H1 (cell line): ENCODE results near the gene SP4. TPM values are rescaled to one million over a fixed set of nuclear protein-coding genes. Genes with fewer than 3 reads are reported as not detected.

Source experiments
- CTCF ChIA-PET: fragments of 300-600 bp; sonication (Branson Sonifier 250); formaldehyde crosslinking; loops from one replicate; lab custom pipeline; 2021; ENCODE audit not compliant: partially characterized antibody; lab: Charles Lee
- POLR2A ChIA-PET: fragments of 300-600 bp; sonication (Branson Sonifier 250); formaldehyde crosslinking; loops from one replicate; lab custom pipeline; 2021; ENCODE audit warnings: inconsistent platforms; ENCODE audit not compliant: partially characterized antibody; lab: Charles Lee
- DNase-seq, 2 experiments: peaks; one replicate each; pipeline versions ENCODE4 v3.0.0 to v3.0.0-alpha.2; 2010 to 2022; ENCODE audit warnings: low spot score in 2 of 2, low read depth in 1 of 2, mixed read lengths in 1 of 2
- FAIRE-seq: peaks from 2 replicates; lab custom pipeline; 2011; peaks lifted over from hg19 to GRCh38; lab: Jason Lieb, UNC
- H2AFZ ChIP-seq: 2 replicates; pipeline ENCODE4 v1.8.1; 2012; ENCODE audit warnings: low read length, inconsistent platforms
- H2AK5ac ChIP-seq: 2 replicates; pipeline ENCODE4 v1.6.1; 2013; ENCODE audit warnings: low read depth, low read length
- H2BK120ac ChIP-seq: replicated peaks from 2 replicates; pipeline ENCODE3; 2013; ENCODE audit warnings: low read depth, low read length, inconsistent platforms
- H2BK12ac ChIP-seq: 2 replicates; pipeline ENCODE4 v1.6.1; 2013; ENCODE audit warnings: low read depth, low read length
- H2BK15ac ChIP-seq: 2 replicates; pipeline ENCODE4 v1.6.1; 2013; ENCODE audit warnings: low read length
- H2BK20ac ChIP-seq: 2 replicates; pipeline ENCODE4 v1.6.1; 2013; ENCODE audit warnings: low read length
- H2BK5ac ChIP-seq: 2 replicates; pipeline ENCODE4 v1.6.1; 2013; ENCODE audit warnings: low read depth, low read length
- H3K14ac ChIP-seq: 2 replicates; pipeline ENCODE4 v1.6.1; 2013; ENCODE audit warnings: inconsistent platforms; ENCODE audit not compliant: insufficient read length
- H3K18ac ChIP-seq: 2 replicates; pipeline ENCODE4 v1.6.1; 2013; ENCODE audit warnings: low read length; ENCODE audit errors: extremely low read depth
- H3K23ac ChIP-seq: 2 replicates; pipeline ENCODE4 v1.6.1; 2013; ENCODE audit warnings: inconsistent platforms; ENCODE audit not compliant: insufficient read length
- H3K23me2 ChIP-seq: 2 replicates; pipeline ENCODE4 v1.6.1; 2013; ENCODE audit warnings: low read depth, low read length
- H3K27ac ChIP-seq: 2 replicates; pipeline ENCODE4 v1.6.1; 2011; ENCODE audit warnings: low read depth, low read length, inconsistent platforms
- H3K27me3 ChIP-seq, 4 experiments: replicated peaks in 1 of 4; 1 replicate in 1 of 4; 2 replicates in 3 of 4; pipeline versions ENCODE4 v1.6.1 to v1.8.1; 2011 to 2013; ENCODE audit warnings: low read length in 3 of 4, mild to moderate bottlenecking in 3 of 4, inconsistent platforms in 2 of 4, mixed read lengths in 2 of 4, moderate library complexity in 1 of 4; ENCODE audit not compliant: control insufficient read depth in 3 of 4, insufficient read depth in 3 of 4; ENCODE audit errors: extremely low read depth in 1 of 4
- H3K36me3 ChIP-seq, 4 experiments: 2 replicates each; pipeline versions ENCODE4 v1.6.1 to v1.8.1; 2011 to 2013; ENCODE audit warnings: mild to moderate bottlenecking in 4 of 4, low read length in 3 of 4, moderate library complexity in 2 of 4, control low read depth in 1 of 4, inconsistent platforms in 1 of 4; ENCODE audit not compliant: insufficient read depth in 4 of 4, control insufficient read depth in 2 of 4
- H3K4ac ChIP-seq: replicated peaks from 2 replicates; pipeline ENCODE3; 2013; ENCODE audit warnings: low read length, low read depth, mixed read lengths, inconsistent platforms; ENCODE audit not compliant: insufficient read length
- H3K4me1 ChIP-seq, 4 experiments: replicated peaks in 1 of 4; 1 replicate in 1 of 4; 2 replicates in 3 of 4; pipeline versions ENCODE4 v1.6.1 to v1.8.1; 2011 to 2013; ENCODE audit warnings: low read length in 3 of 4, inconsistent platforms in 2 of 4, mixed read lengths in 1 of 4; ENCODE audit not compliant: insufficient read depth in 4 of 4, control insufficient read depth in 3 of 4
- H3K4me2 ChIP-seq, 2 experiments: 2 replicates each; pipeline versions ENCODE4 v1.6.1 to v1.8.1; 2011 to 2013; ENCODE audit warnings: low read depth in 2 of 2, low read length in 2 of 2, control low read depth in 1 of 2, inconsistent platforms in 1 of 2, mild to moderate bottlenecking in 1 of 2; ENCODE audit not compliant: insufficient read depth in 1 of 2
- H3K4me3 ChIP-seq, 4 experiments: fragments of 200-600, 300-600 bp in 1 of 4; sonication (generic), shearing (Covaris generic), sonication (Bioruptor Twin) in 1 of 4; 2 replicates each; pipeline versions ENCODE4 v1.5.1 to v1.8.1; 2011 to 2016; ENCODE audit warnings: low read length in 4 of 4, low read depth in 3 of 4, control low read depth in 2 of 4, inconsistent platforms in 2 of 4, mild to moderate bottlenecking in 2 of 4, mixed read lengths in 1 of 4, moderate library complexity in 1 of 4; ENCODE audit not compliant: insufficient read depth in 2 of 4; ENCODE audit errors: extremely low read depth in 1 of 4
- H3K56ac ChIP-seq: replicated peaks from 2 replicates; pipeline ENCODE3; 2013; ENCODE audit warnings: low read depth, mild to moderate bottlenecking, mixed read lengths, low read length, inconsistent platforms; ENCODE audit not compliant: insufficient read length
- H3K79me1 ChIP-seq: 2 replicates; pipeline ENCODE4 v1.6.1; 2013; ENCODE audit warnings: low read depth, low read length, control low read depth
- H3K79me2 ChIP-seq, 2 experiments: 2 replicates each; pipeline versions ENCODE4 v1.6.1 to v1.8.1; 2012 to 2013; ENCODE audit warnings: low read length in 2 of 2, mild to moderate bottlenecking in 2 of 2, inconsistent platforms in 1 of 2; ENCODE audit not compliant: insufficient read depth in 2 of 2, control insufficient read depth in 1 of 2
- H3K9ac ChIP-seq, 4 experiments: replicated peaks in 1 of 4; 1 replicate in 1 of 4; 2 replicates in 3 of 4; pipeline versions ENCODE4 v1.6.1 to v1.8.1; 2011 to 2013; ENCODE audit warnings: low read depth in 3 of 4, low read length in 3 of 4, control low read depth in 2 of 4, mild to moderate bottlenecking in 2 of 4, moderate library complexity in 2 of 4, inconsistent platforms in 1 of 4; ENCODE audit errors: extremely low read depth in 1 of 4
- H3K9me3 ChIP-seq, 2 experiments: 2 replicates each; pipeline versions ENCODE4 v1.6.1 to v1.8.1; 2012 to 2013; ENCODE audit warnings: mild to moderate bottlenecking in 2 of 2, moderate library complexity in 2 of 2, control low read depth in 1 of 2, inconsistent platforms in 1 of 2, low read depth in 1 of 2, low read length in 1 of 2, mixed read lengths in 1 of 2; ENCODE audit not compliant: insufficient read depth in 2 of 2
- H4K20me1 ChIP-seq, 2 experiments: replicated peaks in 1 of 2; 2 replicates each; pipeline versions ENCODE3 to v1.8.1; 2011 to 2013; ENCODE audit warnings: inconsistent platforms in 2 of 2, low read length in 2 of 2, mild to moderate bottlenecking in 1 of 2; ENCODE audit not compliant: insufficient read depth in 2 of 2, control insufficient read depth in 1 of 2
- H4K5ac ChIP-seq: 2 replicates; pipeline ENCODE4 v1.6.1; 2013; ENCODE audit warnings: low read length, low read depth, mixed read lengths, inconsistent platforms; ENCODE audit not compliant: insufficient read length
- H4K8ac ChIP-seq: 2 replicates; pipeline ENCODE4 v1.8.0; 2013; ENCODE audit warnings: mild to moderate bottlenecking, moderate library complexity, low read length, inconsistent platforms; ENCODE audit not compliant: insufficient read depth; ENCODE audit errors: extremely low read depth
- H4K91ac ChIP-seq: replicated peaks from 2 replicates; pipeline ENCODE3; 2013; ENCODE audit warnings: low read length, mixed read lengths, inconsistent platforms; ENCODE audit not compliant: insufficient read length
- CEBPB ChIP-seq: IDR thresholded peaks from 2 replicates; pipeline ENCODE4 v1.6.1; 2012; ENCODE audit warnings: low read depth, low read length
- EP300 ChIP-seq, 2 experiments: IDR thresholded peaks; 1 replicate in 1 of 2; 2 replicates in 1 of 2; pipeline ENCODE4 v1.6.1; 2011 to 2012; ENCODE audit warnings: low read depth in 2 of 2, low read length in 2 of 2, mild to moderate bottlenecking in 2 of 2, borderline replicate concordance in 1 of 2, inconsistent platforms in 1 of 2, moderate library complexity in 1 of 2
- POLR2A ChIP-seq, 2 experiments: IDR thresholded peaks; 1 replicate in 1 of 2; 2 replicates in 1 of 2; pipeline ENCODE4 v1.6.1; 2011; ENCODE audit warnings: low read depth in 2 of 2, low read length in 2 of 2, mild to moderate bottlenecking in 2 of 2; ENCODE audit errors: control extremely low read depth in 1 of 2
- RAD21 ChIP-seq, 2 experiments: IDR thresholded peaks in 1 of 2; conservative IDR thresholded peaks in 1 of 2; 2 replicates each; pipeline ENCODE4 v1.6.1; 2011; ENCODE audit warnings: low read depth in 2 of 2, low read length in 2 of 2, improper control_type of control experiment in 1 of 2, inconsistent platforms in 1 of 2, mild to moderate bottlenecking in 1 of 2, moderate library complexity in 1 of 2
- RFX5 ChIP-seq: IDR thresholded peaks from 2 replicates; pipeline ENCODE4 v1.6.1; 2011; ENCODE audit warnings: low read depth, low read length, improper control_type of control experiment, borderline replicate concordance
- SIRT6 ChIP-seq: IDR thresholded peaks from one replicate; pipeline ENCODE4 v1.7.1; 2012; ENCODE audit warnings: low read length, inconsistent platforms
- SP2 ChIP-seq: IDR thresholded peaks from 2 replicates; pipeline ENCODE4 v1.6.1; 2012; ENCODE audit warnings: mild to moderate bottlenecking, low read length, inconsistent platforms
- TAF7 ChIP-seq: optimal IDR thresholded peaks from 2 replicates; pipeline ENCODE3; 2011; ENCODE audit warnings: low read depth, mild to moderate bottlenecking, inconsistent platforms, low read length, moderate library complexity, borderline replicate concordance
- TEAD4 ChIP-seq: IDR thresholded peaks from 2 replicates; pipeline ENCODE4 v1.6.1; 2012; ENCODE audit warnings: low read depth, low read length, inconsistent platforms, mixed read lengths
- YY1 ChIP-seq: IDR thresholded peaks from 2 replicates; pipeline ENCODE4 v1.6.1; 2011; ENCODE audit warnings: low read depth, mild to moderate bottlenecking, low read length
- ZNF274 ChIP-seq: IDR thresholded peaks from 2 replicates; pipeline ENCODE4 v1.7.0; 2012; ENCODE audit warnings: low read length, borderline replicate concordance; ENCODE audit errors: extremely low read depth
- WGBS, 2 experiments: shearing (Covaris generic) in 1 of 2; methylation state at CpG; one replicate each; pipeline versions ENCODE4 v1.1.6 to v1.1.7; 2013 to 2015; ENCODE audit warnings: low lambda C conversion rate in 2 of 2, mixed read lengths in 2 of 2, inconsistent platforms in 1 of 2, low coverage in 1 of 2, missing lambda C conversion rate in 1 of 2; ENCODE audit not compliant: insufficient replicate concordance in 2 of 2, insufficient coverage in 1 of 2, insufficient read length in 1 of 2; ENCODE audit errors: extremely low coverage in 1 of 2, missing lambda C conversion rate in 1 of 2; 5-methylcytosine and 5-hydroxymethylcytosine counted together
- polyA plus RNA-seq, 7 experiments: library from polyadenylated mRNA; depleted of rRNA in 3 of 7; stranded (reverse) in 5 of 7; unstranded in 2 of 7; fragments of >200 nt in 5 of 7; fragments of 200-250 nt in 2 of 7; gene quantifications; 1 replicate in 5 of 7; 2 replicates in 1 of 7; 4 replicates in 1 of 7; pipeline versions ENCODE4 v1.2.1 to v1.2.3, GENCODE V29; 2011 to 2013; ENCODE audit warnings: missing spikeins in 2 of 7, mixed read lengths in 2 of 7
- total RNA-seq: library from RNA; stranded (reverse); fragmentation: NEBNext Ultra II Directional; extraction: Animal tissue kit (Norgen Biotek cat#: 25700); gene quantifications from 2 replicates; pipeline ENCODE4 v1.2.1, GENCODE V29; 2021

Gene SP4
- total and polyA plus RNA-seq, 2 of the 8 experiments (the other 6 are each of a cell fraction or from before 2014, with no cell fraction given) = 10.0 to 24.0 TPM

- Histone ChIP-seq H3K4me2 (no peak overlapping the region), H2BK120ac (no peak overlapping the region), H3K27me3 (no peaks in the 10 kb centered on the region), H4K8ac (no peak overlapping the region), H2BK15ac (no peak overlapping the region), H2AK5ac (no peak overlapping the region), H3K9me3 (no peaks in the 10 kb centered on the region), H2AFZ (0 out of 2 replicates have a peak overlapping the region, but pooled peaks have one; percentile 47), H3K36me3 (peaks cover 0 to 3% (median 0%) of the 10 kb centered on the region in 4 experiments; a peak in 2 of 8 replicates), H4K5ac (no peak overlapping the region), H3K56ac (no peak overlapping the region), H3K23me2 (no peaks in the 10 kb centered on the region), H3K27ac (no peak overlapping the region), H3K9ac (no peak overlapping the region), H3K79me2 (no peaks in the 10 kb centered on the region), H4K20me1 (no peaks in the 10 kb centered on the region), H3K18ac (no peak overlapping the region), H2BK12ac (no peak overlapping the region), H3K23ac (no peak overlapping the region), H3K79me1 (no peaks in the 10 kb centered on the region), H4K91ac (no peak overlapping the region), H3K14ac (no peak overlapping the region), H3K4me3 (no peak overlapping the region), H2BK5ac (no peak overlapping the region), H3K4me1 (peaks cover 0 to 8% (median 1%) of the 10 kb centered on the region in 4 experiments; a peak in 3 of 7 replicates), H2BK20ac (no peak overlapping the region), H3K4ac (no peak overlapping the region)
- 58% methylated on average over 6 of the region's 6 CpGs; no CpG with 5 or more reads in 1 of the 2 experiments for WGBS, 2 experiments
- peak; percentile 70 for FAIRE-seq
- DNase-seq = peak in 1 of 2 experiments; percentile 52
- CTCF ChIA-PET = interaction anchor here (0.6 to 2.4 kb wide), 23 partner anchors 10 to 844 kb away, joined by 3 to 15 read pairs (median 4); no protein-coding TSS in a partner anchor
- POLR2A ChIA-PET = interaction anchor here (1.0 to 1.6 kb wide), 5 partner anchors 8 to 124 kb away, joined by 3 to 6 read pairs (median 3); partner anchors contain the start of genes DNAH11 and SP4
- TF ChIP-seq RAD21 (IDR thresholded peaks at IDR 0.05 in 1 of 2, conservative IDR thresholded peaks at IDR 0.05 in 1 of 2; ENCODE audit: low read depth in 2 of 2, low read length in 2 of 2) = peak; percentile 48 to 58
- no peak for TF ChIP-seq SIRT6
- TF ChIP-seq POLR2A (IDR thresholded peaks at IDR 0.05; ENCODE audit: control extremely low read depth in 1 of 2, low read depth in 2 of 2, low read length in 2 of 2) = no peak
- TF ChIP-seq CEBPB = peak; percentile 85
- TF ChIP-seq ZNF274 = no peak
- no peak for TF ChIP-seq RFX5
- 0 out of 2 replicates have a peak, but pooled peaks have one; percentile 10 for TF ChIP-seq YY1
- no peak for TF ChIP-seq TAF7
- no peak for TF ChIP-seq TEAD4
- TF ChIP-seq EP300 (IDR thresholded peaks at IDR 0.05; ENCODE audit: borderline replicate concordance in 1 of 2, low read depth in 2 of 2, low read length in 2 of 2) = no peak
- TF ChIP-seq SP2 = no peak
Measured at GRCh38 chr7:21550821-21551531, 123.1 kb downstream of the SP4 start.
